ENCODE data around the gene HAVCR1.

DNA sequence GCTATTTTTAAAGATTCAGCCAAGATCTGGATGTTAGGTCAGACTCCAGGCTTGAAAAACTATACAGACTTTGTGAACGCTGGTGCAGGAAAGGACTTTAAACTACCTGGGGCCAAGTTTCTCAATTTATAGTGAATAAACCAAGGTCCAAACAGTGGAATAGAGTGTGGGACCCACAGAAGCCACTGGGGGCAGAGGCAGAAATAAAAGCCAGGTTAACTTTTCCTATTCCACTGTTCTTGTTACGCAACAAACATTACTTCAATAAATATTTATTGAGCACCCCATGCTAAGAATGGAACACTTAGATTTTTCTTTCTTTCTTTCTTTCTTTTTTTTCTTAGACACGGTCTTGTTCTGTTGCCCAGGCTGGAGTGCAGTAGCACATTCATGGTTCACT is 11.0 kb upstream of the HAVCR1 start:
- TF ChIP-seq, protein P1, sequence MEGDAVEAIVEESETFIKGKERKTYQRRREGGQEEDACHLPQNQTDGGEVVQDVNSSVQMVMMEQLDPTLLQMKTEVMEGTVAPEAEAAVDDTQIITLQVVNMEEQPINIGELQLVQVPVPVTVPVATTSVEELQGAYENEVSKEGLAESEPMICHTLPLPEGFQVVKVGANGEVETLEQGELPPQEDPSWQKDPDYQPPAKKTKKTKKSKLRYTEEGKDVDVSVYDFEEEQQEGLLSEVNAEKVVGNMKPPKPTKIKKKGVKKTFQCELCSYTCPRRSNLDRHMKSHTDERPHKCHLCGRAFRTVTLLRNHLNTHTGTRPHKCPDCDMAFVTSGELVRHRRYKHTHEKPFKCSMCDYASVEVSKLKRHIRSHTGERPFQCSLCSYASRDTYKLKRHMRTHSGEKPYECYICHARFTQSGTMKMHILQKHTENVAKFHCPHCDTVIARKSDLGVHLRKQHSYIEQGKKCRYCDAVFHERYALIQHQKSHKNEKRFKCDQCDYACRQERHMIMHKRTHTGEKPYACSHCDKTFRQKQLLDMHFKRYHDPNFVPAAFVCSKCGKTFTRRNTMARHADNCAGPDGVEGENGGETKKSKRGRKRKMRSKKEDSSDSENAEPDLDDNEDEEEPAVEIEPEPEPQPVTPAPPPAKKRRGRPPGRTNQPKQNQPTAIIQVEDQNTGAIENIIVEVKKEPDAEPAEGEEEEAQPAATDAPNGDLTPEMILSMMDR (IDR thresholded peaks at IDR 0.05) = no peak
- TF ChIP-seq POLR2A (IDR thresholded peaks at IDR 0.05) = no peak

Data from prostate gland (tissue), 2 donors.